ENCODE results near the gene NOL9.

DNA sequence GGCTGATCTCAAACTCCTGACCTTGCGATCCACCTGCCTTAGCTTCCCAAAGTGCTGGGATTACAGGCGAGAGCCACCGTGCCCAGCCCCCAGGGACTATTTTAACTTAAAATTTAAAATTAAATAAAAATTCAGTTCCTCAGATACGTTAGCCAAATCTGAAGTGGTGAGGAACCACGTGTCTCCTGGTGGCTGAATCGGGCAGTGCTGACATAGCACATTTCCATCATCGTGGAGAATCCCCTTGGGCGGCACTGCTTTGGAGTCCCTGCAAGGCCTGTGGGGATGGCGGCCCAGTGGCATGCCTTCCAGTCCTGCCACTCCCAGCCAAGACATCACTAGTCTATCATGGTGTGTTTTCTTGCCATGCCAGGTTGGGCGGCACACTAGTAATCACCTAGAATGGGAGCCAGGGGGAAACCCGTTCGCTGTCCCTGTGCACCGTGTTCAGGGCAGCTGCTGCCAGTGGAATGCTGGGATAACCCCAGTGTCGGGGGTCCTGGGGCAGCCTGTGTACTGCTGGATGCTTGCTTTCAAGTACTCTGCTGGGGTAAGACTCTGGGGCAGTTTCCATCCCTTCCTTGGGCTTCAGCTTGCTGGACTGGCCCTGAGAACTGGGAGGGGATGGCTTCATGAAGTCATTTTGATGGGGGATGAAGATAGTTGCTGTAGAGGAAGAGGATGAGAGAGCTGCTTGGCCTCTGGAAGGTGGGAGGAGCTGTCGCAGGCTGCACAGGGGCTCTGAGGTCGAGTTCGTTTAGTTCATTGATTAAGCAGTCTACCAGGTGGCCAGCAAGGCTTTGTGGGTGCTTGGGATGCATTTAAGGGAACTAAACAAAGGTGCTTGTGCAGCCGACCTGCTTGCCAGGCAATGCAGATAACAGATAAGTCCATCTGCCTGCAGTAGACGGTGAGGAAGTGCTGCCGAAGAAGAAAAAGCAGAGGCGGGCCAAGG lies 30.1 kb upstream of the NOL9 start:
- TF ChIP-seq CTCF (IDR thresholded peaks at IDR 0.05; ENCODE audit: low read length) (no peak), EZH2 (IDR thresholded peaks at IDR 0.05; ENCODE audit: borderline replicate concordance, low read length) (no peak)

Data from OCI-LY1 (cell line).